BLaER1 treated with 17β-estradiol and CSF1 and Interleukin-3, amounts not matched to agents 10 nM and 100 nM (cell line): ENCODE measurements around the gene NECTIN1.
A peak's percentile ranks its signal among the peaks of the same experiment; 100 is the strongest.
"Not testable (repeated sequence)": the region's sequence is repeated elsewhere in the genome, so short reads cannot be mapped to it uniquely, and the experiment has no call there.

Experiments used
- H3K27ac ChIP-seq, 11 experiments: shearing (Covaris generic); formaldehyde crosslinking; 2 replicates each; pipeline ENCODE4 v1.8.1; 2022
- H3K27me3 ChIP-seq, 11 experiments: shearing (Covaris generic); formaldehyde crosslinking; 2 replicates each; pipeline ENCODE4 v1.8.1; 2022
- H3K36me3 ChIP-seq, 11 experiments: shearing (Covaris generic); formaldehyde crosslinking; 2 replicates each; pipeline ENCODE4 v1.8.1; 2022
- H3K4me1 ChIP-seq, 10 experiments: shearing (Covaris generic); formaldehyde crosslinking; 2 replicates each; pipeline ENCODE4 v1.8.1; 2022
- H3K4me2 ChIP-seq, 11 experiments: shearing (Covaris generic); formaldehyde crosslinking; 2 replicates each; pipeline ENCODE4 v1.8.1; 2022
- H3K4me3 ChIP-seq, 10 experiments: shearing (Covaris generic); formaldehyde crosslinking; 2 replicates each; pipeline ENCODE4 v1.8.1; 2022
- H3K9ac ChIP-seq, 11 experiments: shearing (Covaris generic); formaldehyde crosslinking; 2 replicates each; pipeline ENCODE4 v1.8.1; 2022
- H3K9me3 ChIP-seq, 11 experiments: shearing (Covaris generic); formaldehyde crosslinking; replicated peaks in 1 of 11; 2 replicates each; pipeline ENCODE4 v1.8.1; 2022
- H4K20me1 ChIP-seq, 11 experiments: shearing (Covaris generic); formaldehyde crosslinking; 2 replicates each; pipeline ENCODE4 v1.8.1; 2022
- Cebpa-rat ChIP-seq, 11 experiments: shearing (Covaris generic); IDR thresholded peaks; 2 replicates each; pipeline ENCODE4 v1.8.1; 2022

The NECTIN1 gene

GRCh38 chr11:119602745-119603373, 126.1 kb downstream of the NECTIN1 start:
- TF ChIP-seq Cebpa-rat (IDR thresholded peaks at IDR 0.05), result no peak
- no peaks in the 10 kb centered on the region for H3K36me3 ChIP-seq
- no peaks in the 10 kb centered on the region for H3K27me3 ChIP-seq
- H3K27ac ChIP-seq, result no peak overlapping the region
- no peaks in the 10 kb centered on the region for H4K20me1 ChIP-seq
- no peak overlapping the region for H3K4me3 ChIP-seq
- no peaks in the 10 kb centered on the region for H3K9me3 ChIP-seq
- H3K9ac ChIP-seq, result no peak overlapping the region
- peak overlapping the region in 2 of 11 experiments; percentile 3 to 32; a peak in 1 of 22 replicates for H3K4me2 ChIP-seq
- peaks cover 16 to 53% (median 26%) of the 10 kb centered on the region in 10 experiments for H3K4me1 ChIP-seq

- no peak for TF ChIP-seq Cebpa-rat (IDR thresholded peaks at IDR 0.05)
- Histone ChIP-seq H3K27me3 (no peaks in the 10 kb centered on the region), H3K27ac (no peak overlapping the region), H3K4me3 (peak overlapping the region in 1 of 10 experiments; percentile 23; a peak in 1 of 20 replicates), H3K4me1 (peaks cover 17 to 37% (median 20%) of the 10 kb centered on the region in 10 experiments), H4K20me1 (no peaks in the 10 kb centered on the region), H3K9me3 (no peaks in the 10 kb centered on the region), H3K9ac (no peak overlapping the region), H3K36me3 (no peaks in the 10 kb centered on the region), H3K4me2 (peak overlapping the region; percentile 65 to 86 (median 74))
These were observed 129.0 kb downstream of the NECTIN1 start for GRCh38 chr11:119599864-119600541.

- not testable (repeated sequence) for H3K4me3 ChIP-seq, H4K20me1 ChIP-seq, H3K27me3 ChIP-seq, H3K36me3 ChIP-seq, H3K9ac ChIP-seq, H3K27ac ChIP-seq, H3K4me2 ChIP-seq
- Histone ChIP-seq H3K9me3 (peaks cover 0 to 13% (median 5%) of the 10 kb centered on the region in 11 experiments; a peak in 8 of 22 replicates), H3K4me1 (peaks cover 11 to 21% (median 18%) of the 10 kb centered on the region in 10 experiments)
These were observed 133.1 kb downstream of the NECTIN1 start for GRCh38 chr11:119595941-119596340.

- H4K20me1 ChIP-seq, result no peaks in the 10 kb centered on the region
- H3K9me3 ChIP-seq, result peaks cover 0 to 20% (median 5%) of the 10 kb centered on the region in 11 experiments; a peak in 9 of 22 replicates
- no peaks in the 10 kb centered on the region for H3K36me3 ChIP-seq
- peak overlapping the region in 2 of 11 experiments; percentile 34 to 47; a peak in 5 of 22 replicates for H3K4me2 ChIP-seq
- H3K27me3 ChIP-seq, result no peaks in the 10 kb centered on the region
- H3K4me1 ChIP-seq, result peaks cover 0 to 16% (median 12%) of the 10 kb centered on the region in 10 experiments; a peak in 14 of 20 replicates
- H3K4me3 ChIP-seq, result no peak overlapping the region
- H3K9ac ChIP-seq, result no peak overlapping the region
- no peak for TF ChIP-seq Cebpa-rat (IDR thresholded peaks at IDR 0.05)
- no peak overlapping the region for H3K27ac ChIP-seq
These were observed 134.3 kb downstream of the NECTIN1 start for GRCh38 chr11:119594639-119595249.

- Histone ChIP-seq H3K4me3 (no peak overlapping the region), H3K9me3 (peaks cover 0 to 20% (median 5%) of the 10 kb centered on the region in 11 experiments; a peak in 9 of 22 replicates), H3K9ac (no peak overlapping the region), H3K4me1 (peaks cover 0 to 16% (median 7%) of the 10 kb centered on the region in 10 experiments; a peak in 8 of 20 replicates), H3K27ac (no peak overlapping the region), H3K4me2 (no peak overlapping the region), H3K36me3 (no peaks in the 10 kb centered on the region), H4K20me1 (no peaks in the 10 kb centered on the region), H3K27me3 (no peaks in the 10 kb centered on the region)
- TF ChIP-seq Cebpa-rat (IDR thresholded peaks at IDR 0.05), result no peak
These were observed 135.7 kb downstream of the NECTIN1 start for GRCh38 chr11:119593346-119593745.

- no peaks in the 10 kb centered on the region for H4K20me1 ChIP-seq
- H3K27ac ChIP-seq, result no peak overlapping the region
- H3K36me3 ChIP-seq, result no peaks in the 10 kb centered on the region
- TF ChIP-seq Cebpa-rat (IDR thresholded peaks at IDR 0.05), result no peak
- H3K27me3 ChIP-seq, result no peaks in the 10 kb centered on the region
- H3K4me2 ChIP-seq, result no peak overlapping the region
- H3K9me3 ChIP-seq, result peaks cover 0 to 20% (median 5%) of the 10 kb centered on the region in 11 experiments; a peak in 9 of 22 replicates
- H3K4me3 ChIP-seq, result no peak overlapping the region
- H3K9ac ChIP-seq, result no peak overlapping the region
- peaks cover 0 to 16% (median 7%) of the 10 kb centered on the region in 10 experiments; a peak in 8 of 20 replicates for H3K4me1 ChIP-seq
These were observed 136.4 kb downstream of the NECTIN1 start for GRCh38 chr11:119592642-119593041.

GRCh38 chr11:119591836-119592310, 137.1 kb downstream of the NECTIN1 start:
- Histone ChIP-seq H3K4me3 (no peak overlapping the region), H3K4me2 (no peak overlapping the region; a peak in 1 of 22 replicates), H3K9ac (no peak overlapping the region), H3K9me3 (peaks cover 0 to 20% (median 5%) of the 10 kb centered on the region in 11 experiments; a peak in 9 of 22 replicates), H4K20me1 (no peaks in the 10 kb centered on the region), H3K4me1 (peaks cover 0 to 16% (median 7%) of the 10 kb centered on the region in 10 experiments; a peak in 8 of 20 replicates), H3K36me3 (no peaks in the 10 kb centered on the region), H3K27me3 (no peaks in the 10 kb centered on the region), H3K27ac (no peak overlapping the region)
- TF ChIP-seq Cebpa-rat (IDR thresholded peaks at IDR 0.05), result no peak

- no peaks in the 10 kb centered on the region for H4K20me1 ChIP-seq
- no peak overlapping the region for H3K4me3 ChIP-seq
- peaks cover 0 to 7% (median 3%) of the 10 kb centered on the region in 11 experiments; a peak in 14 of 22 replicates for H3K27me3 ChIP-seq
- no peak for TF ChIP-seq Cebpa-rat (IDR thresholded peaks at IDR 0.05)
- H3K4me2 ChIP-seq, result peak overlapping the region in 5 of 11 experiments; percentile 2 to 36 (median 20); a peak in 6 of 22 replicates
- peaks cover 0 to 16% (median 8%) of the 10 kb centered on the region in 10 experiments; a peak in 9 of 20 replicates for H3K4me1 ChIP-seq
- peaks cover 0 to 20% (median 5%) of the 10 kb centered on the region in 11 experiments; a peak in 9 of 22 replicates for H3K9me3 ChIP-seq
- H3K27ac ChIP-seq, result no peak overlapping the region
- no peak overlapping the region for H3K9ac ChIP-seq
- H3K36me3 ChIP-seq, result no peaks in the 10 kb centered on the region
These were observed 138.2 kb downstream of the NECTIN1 start for GRCh38 chr11:119590651-119591351.
